GM18499 (cell line): ENCODE results near the gene ANKRD63.

Experiments used
- ATAC-seq: cut with Tn5 transposase; IDR thresholded peaks from one replicate; pipeline ENCODE4 v1.9.1; 2021; ENCODE audit warnings: moderate number of reproducible peaks; ENCODE audit not compliant: insufficient read depth, unreplicated experiment

ANKRD63 gene

GRCh38 chr15:40296561-40297230 lies 13.8 kb upstream of the ANKRD63 start:
- ATAC-seq = no peak

GRCh38 chr15:40295877-40296560 lies 13.2 kb upstream of the ANKRD63 start:
- no peak for ATAC-seq

- no peak for ATAC-seq
These were observed 12.4 kb upstream of the ANKRD63 start for GRCh38 chr15:40295297-40295696.

GRCh38 chr15:40293905-40294895 lies 11.3 kb upstream of the ANKRD63 start:
- ATAC-seq = no peak

- no peak for ATAC-seq
These were observed 10.1 kb upstream of the ANKRD63 start for GRCh38 chr15:40293006-40293405.

- no peak for ATAC-seq
These were observed 9.4 kb upstream of the ANKRD63 start for GRCh38 chr15:40292246-40292645.

- ATAC-seq = no peak
These were observed 8.2 kb upstream of the ANKRD63 start for GRCh38 chr15:40290918-40291574.

GRCh38 chr15:40290545-40290917 lies 7.7 kb upstream of the ANKRD63 start:
- ATAC-seq = no peak

- no peak for ATAC-seq
These were observed 6.4 kb upstream of the ANKRD63 start for GRCh38 chr15:40289140-40289775.

- ATAC-seq = no peak
These were observed 5.1 kb upstream of the ANKRD63 start for GRCh38 chr15:40287968-40288367.

GRCh38 chr15:40287505-40287904 lies 4.6 kb upstream of the ANKRD63 start:
- ATAC-seq = no peak

GRCh38 chr15:40286794-40287193 lies 3.9 kb upstream of the ANKRD63 start:
- no peak for ATAC-seq

- no peak for ATAC-seq
These were observed 3.2 kb upstream of the ANKRD63 start for GRCh38 chr15:40286061-40286532.

GRCh38 chr15:40285554-40286011 lies 2.7 kb upstream of the ANKRD63 start:
- ATAC-seq = no peak

- ATAC-seq = no peak
These were observed 2.3 kb upstream of the ANKRD63 start for GRCh38 chr15:40285151-40285550.

GRCh38 chr15:40283615-40284300 lies 894 bp upstream of the ANKRD63 start:
- ATAC-seq = no peak

- no peak for ATAC-seq
These were observed 556 bp downstream of the ANKRD63 start for GRCh38 chr15:40282147-40282868.

GRCh38 chr15:40281801-40282146 lies 1.1 kb downstream of the ANKRD63 start:
- ATAC-seq = no peak
